ENCODE results near the gene AGAP1. TPM values are rescaled to one million over a fixed set of nuclear protein-coding genes. Genes with fewer than 3 reads are reported as not detected.

Gene AGAP1
- total RNA-seq, 1 donor from 2014 or later = 43.8 TPM

DNA sequence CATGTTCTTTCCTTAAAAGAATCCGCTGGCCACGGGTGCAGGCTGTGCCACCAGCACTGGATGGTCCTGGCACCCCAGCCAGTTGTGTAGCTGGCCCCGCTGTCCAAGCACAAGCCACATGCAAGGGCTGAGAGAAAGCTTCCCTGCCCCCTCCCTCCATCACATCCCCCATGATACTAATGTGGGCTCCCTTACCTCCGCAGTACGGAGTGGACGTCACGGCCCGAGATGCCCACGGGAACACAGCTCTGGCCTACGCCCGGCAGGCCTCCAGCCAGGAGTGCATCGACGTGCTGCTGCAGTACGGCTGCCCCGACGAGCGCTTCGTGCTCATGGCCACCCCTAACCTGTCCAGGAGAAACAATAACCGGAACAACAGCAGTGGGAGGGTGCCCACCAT is 629.9 kb downstream of the AGAP1 start:
- H3K27ac Mint-ChIP-seq (ENCODE audit: unreplicated experiment) = no peak overlapping the region
- H3K36me3 Mint-ChIP-seq (ENCODE audit: unreplicated experiment) = peaks cover 20% of the 10 kb centered on the region
- H3K27me3 Mint-ChIP-seq (ENCODE audit: unreplicated experiment) = no peaks in the 10 kb centered on the region
- H3K4me3 Mint-ChIP-seq (ENCODE audit: unreplicated experiment) = no peak overlapping the region
- no peak for DNase-seq (ENCODE audit: extremely low spot score, unreplicated experiment)
- no peaks in the 10 kb centered on the region for H3K9me3 Mint-ChIP-seq (ENCODE audit: unreplicated experiment)
- TF ChIP-seq, protein P1, sequence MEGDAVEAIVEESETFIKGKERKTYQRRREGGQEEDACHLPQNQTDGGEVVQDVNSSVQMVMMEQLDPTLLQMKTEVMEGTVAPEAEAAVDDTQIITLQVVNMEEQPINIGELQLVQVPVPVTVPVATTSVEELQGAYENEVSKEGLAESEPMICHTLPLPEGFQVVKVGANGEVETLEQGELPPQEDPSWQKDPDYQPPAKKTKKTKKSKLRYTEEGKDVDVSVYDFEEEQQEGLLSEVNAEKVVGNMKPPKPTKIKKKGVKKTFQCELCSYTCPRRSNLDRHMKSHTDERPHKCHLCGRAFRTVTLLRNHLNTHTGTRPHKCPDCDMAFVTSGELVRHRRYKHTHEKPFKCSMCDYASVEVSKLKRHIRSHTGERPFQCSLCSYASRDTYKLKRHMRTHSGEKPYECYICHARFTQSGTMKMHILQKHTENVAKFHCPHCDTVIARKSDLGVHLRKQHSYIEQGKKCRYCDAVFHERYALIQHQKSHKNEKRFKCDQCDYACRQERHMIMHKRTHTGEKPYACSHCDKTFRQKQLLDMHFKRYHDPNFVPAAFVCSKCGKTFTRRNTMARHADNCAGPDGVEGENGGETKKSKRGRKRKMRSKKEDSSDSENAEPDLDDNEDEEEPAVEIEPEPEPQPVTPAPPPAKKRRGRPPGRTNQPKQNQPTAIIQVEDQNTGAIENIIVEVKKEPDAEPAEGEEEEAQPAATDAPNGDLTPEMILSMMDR (IDR thresholded peaks at IDR 0.05) = no peak
- no peaks in the 10 kb centered on the region for H3K4me1 Mint-ChIP-seq (ENCODE audit: unreplicated experiment)

DNA sequence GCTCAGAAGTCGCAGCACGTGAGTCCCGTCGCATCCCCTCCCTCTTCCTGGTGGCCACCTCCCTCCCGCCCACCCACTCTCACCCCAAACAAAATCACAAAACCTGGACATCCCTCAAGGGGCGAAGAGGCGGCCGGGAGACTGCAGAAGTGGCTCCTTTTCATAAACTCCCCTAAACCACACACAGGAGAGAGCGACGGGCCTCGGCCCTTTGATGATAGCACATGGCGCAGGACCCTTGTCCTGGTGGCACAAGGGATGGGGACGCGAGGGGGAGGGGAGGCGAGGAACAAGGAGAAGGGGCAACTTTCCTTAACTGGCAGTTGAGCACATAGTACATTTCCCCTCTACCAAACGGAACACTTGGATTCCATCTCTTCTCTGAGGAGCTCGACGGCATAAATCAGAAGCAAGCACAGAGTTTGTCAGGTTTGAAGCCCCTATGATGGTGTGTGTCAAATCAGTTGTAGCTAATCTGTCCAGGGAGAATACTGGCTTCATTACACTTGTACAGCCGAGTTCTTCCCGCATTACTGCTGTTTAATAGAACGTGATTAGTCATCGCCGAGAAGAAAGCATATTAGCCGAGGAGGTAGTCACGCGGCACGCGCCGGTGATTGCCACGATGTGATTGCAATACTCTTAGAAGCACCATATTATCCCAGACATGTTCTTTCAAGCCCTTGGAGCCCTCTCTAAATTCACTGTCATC is 630.5 kb downstream of the AGAP1 start:
- H3K27ac Mint-ChIP-seq (ENCODE audit: unreplicated experiment) = no peak overlapping the region
- no peaks in the 10 kb centered on the region for H3K9me3 Mint-ChIP-seq (ENCODE audit: unreplicated experiment)
- no peaks in the 10 kb centered on the region for H3K27me3 Mint-ChIP-seq (ENCODE audit: unreplicated experiment)
- no peaks in the 10 kb centered on the region for H3K4me1 Mint-ChIP-seq (ENCODE audit: unreplicated experiment)
- TF ChIP-seq, protein P1 (IDR thresholded peaks at IDR 0.05) = no peak
- H3K4me3 Mint-ChIP-seq (ENCODE audit: unreplicated experiment) = no peak overlapping the region
- peaks cover 20% of the 10 kb centered on the region for H3K36me3 Mint-ChIP-seq (ENCODE audit: unreplicated experiment)
- no peak for DNase-seq (ENCODE audit: extremely low spot score, unreplicated experiment)

DNA sequence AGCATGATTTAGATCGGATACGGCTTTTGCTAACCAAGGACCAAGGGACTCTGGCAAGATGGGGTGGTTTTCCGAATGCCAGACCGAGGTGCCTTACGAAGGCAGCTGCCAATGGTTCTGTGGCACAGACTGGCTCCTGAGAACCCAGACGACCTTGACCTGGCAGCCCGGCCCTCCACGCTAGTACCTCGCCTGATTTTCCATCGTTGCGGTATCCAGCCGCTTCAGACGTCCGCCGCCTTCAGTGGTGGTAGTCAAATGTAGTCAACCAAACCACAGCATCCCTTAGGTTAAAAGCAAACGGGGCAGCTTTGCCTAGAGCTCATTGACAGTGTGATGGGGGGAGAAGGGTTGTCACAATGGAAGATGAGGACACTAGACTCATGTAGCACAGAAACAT is 631.7 kb downstream of the AGAP1 start:
- Mint-ChIP-seq H3K4me3 (ENCODE audit: unreplicated experiment) (no peak overlapping the region), H3K9me3 (ENCODE audit: unreplicated experiment) (no peaks in the 10 kb centered on the region), H3K4me1 (ENCODE audit: unreplicated experiment) (no peaks in the 10 kb centered on the region), H3K27me3 (ENCODE audit: unreplicated experiment) (no peaks in the 10 kb centered on the region), H3K36me3 (ENCODE audit: unreplicated experiment) (peaks cover 17% of the 10 kb centered on the region), H3K27ac (ENCODE audit: unreplicated experiment) (no peak overlapping the region)
- DNase-seq (ENCODE audit: extremely low spot score, unreplicated experiment) = no peak
- TF ChIP-seq, protein P1 (IDR thresholded peaks at IDR 0.05) = no peak

DNA sequence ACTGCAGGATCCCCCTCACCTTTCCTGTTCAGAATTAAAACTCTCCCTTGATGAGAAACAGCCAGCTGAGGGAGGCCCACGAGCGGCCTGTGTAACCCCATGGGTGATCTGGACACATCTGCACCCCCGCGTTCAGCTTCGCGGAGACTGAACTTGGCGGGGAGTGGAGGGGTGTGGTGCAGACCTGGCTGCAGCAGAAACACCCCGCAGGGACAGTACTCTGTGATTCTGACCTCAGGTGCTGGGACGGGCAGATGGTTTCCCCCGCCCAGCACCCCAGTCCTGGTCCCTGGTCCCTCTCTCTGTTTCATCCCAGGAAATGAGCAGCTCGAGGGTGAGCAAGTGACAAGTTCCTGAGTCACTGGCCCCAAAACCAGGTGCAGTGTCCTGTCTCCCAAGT is 633.2 kb downstream of the AGAP1 start:
- Mint-ChIP-seq H3K36me3 (ENCODE audit: unreplicated experiment) (peaks cover 18% of the 10 kb centered on the region), H3K4me1 (ENCODE audit: unreplicated experiment) (no peaks in the 10 kb centered on the region), H3K4me3 (ENCODE audit: unreplicated experiment) (no peak overlapping the region), H3K27me3 (ENCODE audit: unreplicated experiment) (no peaks in the 10 kb centered on the region), H3K9me3 (ENCODE audit: unreplicated experiment) (no peaks in the 10 kb centered on the region), H3K27ac (ENCODE audit: unreplicated experiment) (no peak overlapping the region)
- no peak for DNase-seq (ENCODE audit: extremely low spot score, unreplicated experiment)
- TF ChIP-seq, protein P1 (IDR thresholded peaks at IDR 0.05) = no peak

DNA sequence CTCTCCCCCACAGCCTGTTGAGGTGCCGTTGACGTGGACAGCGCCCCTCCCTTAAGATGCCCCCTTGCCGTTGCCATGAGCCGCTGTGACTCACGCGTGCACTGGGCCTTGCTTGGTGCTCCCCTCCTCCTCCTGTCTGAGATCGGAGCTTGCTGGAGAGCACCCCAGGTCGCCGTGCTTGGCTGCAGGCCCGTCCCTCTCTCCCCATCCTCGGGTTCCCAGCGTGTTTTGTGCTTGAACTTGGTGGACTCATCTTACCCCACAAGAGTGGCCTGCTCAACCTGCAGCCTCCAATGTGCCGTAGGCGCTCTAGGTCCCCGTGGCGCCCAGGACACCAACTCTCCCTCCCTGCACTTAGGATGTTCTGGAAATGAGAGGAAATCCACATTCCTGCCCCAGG is 634.5 kb downstream of the AGAP1 start:
- Mint-ChIP-seq H3K27ac (ENCODE audit: unreplicated experiment) (no peak overlapping the region), H3K4me1 (ENCODE audit: unreplicated experiment) (no peaks in the 10 kb centered on the region), H3K27me3 (ENCODE audit: unreplicated experiment) (no peaks in the 10 kb centered on the region), H3K9me3 (ENCODE audit: unreplicated experiment) (no peaks in the 10 kb centered on the region), H3K36me3 (ENCODE audit: unreplicated experiment) (peaks cover 23% of the 10 kb centered on the region), H3K4me3 (ENCODE audit: unreplicated experiment) (no peak overlapping the region)
- TF ChIP-seq, protein P1 (IDR thresholded peaks at IDR 0.05) = no peak
- DNase-seq (ENCODE audit: extremely low spot score, unreplicated experiment) = no peak

Data from osteocyte (in vitro differentiated cells).